Measurements from ENCODE around the gene MRPL20.
A peak's percentile ranks its signal among the peaks of the same experiment; 100 is the strongest.

DNA sequence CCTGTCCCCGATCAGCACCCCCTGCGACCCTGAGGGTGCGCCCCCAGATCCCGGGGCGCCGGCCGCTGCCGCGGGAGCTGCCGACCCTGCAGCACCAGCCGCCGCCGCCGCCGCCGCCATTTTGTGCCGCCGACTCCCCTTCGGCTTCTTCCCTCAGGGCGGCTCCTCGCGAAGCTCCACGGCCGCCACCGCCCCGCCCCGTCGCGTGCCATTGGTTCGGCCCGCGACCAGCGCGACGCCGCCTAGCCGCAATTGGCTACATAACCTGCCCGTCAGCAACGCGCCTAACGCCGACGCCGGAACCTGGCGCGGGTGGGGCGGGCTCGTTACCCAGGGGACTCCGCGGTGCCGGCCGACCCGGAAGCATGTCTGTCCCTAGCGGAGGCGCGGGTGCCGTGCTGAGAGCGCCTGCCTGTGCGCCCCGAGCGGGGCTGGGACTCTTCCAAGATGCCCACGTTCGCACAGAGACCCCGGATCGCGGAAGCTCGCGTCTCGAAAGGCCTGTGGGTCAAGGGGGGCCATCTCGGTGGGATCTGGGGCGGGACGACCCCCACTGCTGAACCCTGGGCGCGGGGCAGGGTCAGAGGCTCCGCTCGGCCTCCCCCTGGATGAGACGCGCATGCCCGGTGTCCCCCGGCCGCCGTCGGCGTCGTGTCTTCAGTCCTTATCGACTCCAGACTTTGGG is 7.8 kb downstream of the MRPL20 start, which contains the start of gene CCNL2:
- TF ChIP-seq, protein P1, sequence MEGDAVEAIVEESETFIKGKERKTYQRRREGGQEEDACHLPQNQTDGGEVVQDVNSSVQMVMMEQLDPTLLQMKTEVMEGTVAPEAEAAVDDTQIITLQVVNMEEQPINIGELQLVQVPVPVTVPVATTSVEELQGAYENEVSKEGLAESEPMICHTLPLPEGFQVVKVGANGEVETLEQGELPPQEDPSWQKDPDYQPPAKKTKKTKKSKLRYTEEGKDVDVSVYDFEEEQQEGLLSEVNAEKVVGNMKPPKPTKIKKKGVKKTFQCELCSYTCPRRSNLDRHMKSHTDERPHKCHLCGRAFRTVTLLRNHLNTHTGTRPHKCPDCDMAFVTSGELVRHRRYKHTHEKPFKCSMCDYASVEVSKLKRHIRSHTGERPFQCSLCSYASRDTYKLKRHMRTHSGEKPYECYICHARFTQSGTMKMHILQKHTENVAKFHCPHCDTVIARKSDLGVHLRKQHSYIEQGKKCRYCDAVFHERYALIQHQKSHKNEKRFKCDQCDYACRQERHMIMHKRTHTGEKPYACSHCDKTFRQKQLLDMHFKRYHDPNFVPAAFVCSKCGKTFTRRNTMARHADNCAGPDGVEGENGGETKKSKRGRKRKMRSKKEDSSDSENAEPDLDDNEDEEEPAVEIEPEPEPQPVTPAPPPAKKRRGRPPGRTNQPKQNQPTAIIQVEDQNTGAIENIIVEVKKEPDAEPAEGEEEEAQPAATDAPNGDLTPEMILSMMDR (IDR thresholded peaks at IDR 0.05 in 8 of 11, conservative IDR thresholded peaks at IDR 0.05 in 3 of 11): peak; percentile 71 to 94 (median 83)
- TF ChIP-seq POLR2AphosphoS5 (IDR thresholded peaks at IDR 0.05): peak; percentile 90 to 97 (median 90)
- TF ChIP-seq POLR2A (IDR thresholded peaks at IDR 0.05): peak in 2 of 3 donors; percentile 18 to 90

All from spleen (tissue), 7 donors.